HG03565 (cell line): Measurements from ENCODE around the gene MAP7.

ENCODE experiments used
- ATAC-seq: cut with Tn5 transposase; IDR thresholded peaks from one replicate; pipeline ENCODE4 v1.9.1; 2021; ENCODE audit warnings: mild to moderate bottlenecking, moderate library complexity; ENCODE audit not compliant: unreplicated experiment

Gene MAP7

DNA sequence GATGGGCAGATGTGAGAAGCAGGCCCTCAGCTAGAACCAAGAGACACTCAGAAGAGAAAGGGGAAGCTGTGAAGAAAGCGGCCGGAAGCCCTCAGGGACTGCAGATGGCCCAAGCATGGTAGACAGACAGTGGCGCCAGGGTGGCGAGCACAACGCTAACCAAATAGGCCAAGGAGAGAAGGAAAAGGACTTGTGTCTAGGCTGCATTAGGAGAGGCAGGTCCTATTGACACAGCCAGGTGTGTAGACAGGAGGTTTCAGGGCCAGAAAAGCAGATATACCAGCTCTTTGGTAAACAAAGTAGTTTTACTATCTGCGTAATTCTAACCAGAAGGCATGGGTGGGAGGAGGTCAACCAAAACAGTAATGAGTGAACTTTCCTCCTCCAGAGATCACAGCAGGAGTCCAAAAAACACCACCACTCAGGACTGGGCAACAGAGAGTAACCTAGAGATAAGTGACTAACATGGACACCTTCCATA is 15.8 kb upstream of the MAP7 start:
- no peak for ATAC-seq

- no peak for ATAC-seq
Observed at GRCh38 chr6:136564180-136564579, 14.0 kb upstream of the MAP7 start.

DNA sequence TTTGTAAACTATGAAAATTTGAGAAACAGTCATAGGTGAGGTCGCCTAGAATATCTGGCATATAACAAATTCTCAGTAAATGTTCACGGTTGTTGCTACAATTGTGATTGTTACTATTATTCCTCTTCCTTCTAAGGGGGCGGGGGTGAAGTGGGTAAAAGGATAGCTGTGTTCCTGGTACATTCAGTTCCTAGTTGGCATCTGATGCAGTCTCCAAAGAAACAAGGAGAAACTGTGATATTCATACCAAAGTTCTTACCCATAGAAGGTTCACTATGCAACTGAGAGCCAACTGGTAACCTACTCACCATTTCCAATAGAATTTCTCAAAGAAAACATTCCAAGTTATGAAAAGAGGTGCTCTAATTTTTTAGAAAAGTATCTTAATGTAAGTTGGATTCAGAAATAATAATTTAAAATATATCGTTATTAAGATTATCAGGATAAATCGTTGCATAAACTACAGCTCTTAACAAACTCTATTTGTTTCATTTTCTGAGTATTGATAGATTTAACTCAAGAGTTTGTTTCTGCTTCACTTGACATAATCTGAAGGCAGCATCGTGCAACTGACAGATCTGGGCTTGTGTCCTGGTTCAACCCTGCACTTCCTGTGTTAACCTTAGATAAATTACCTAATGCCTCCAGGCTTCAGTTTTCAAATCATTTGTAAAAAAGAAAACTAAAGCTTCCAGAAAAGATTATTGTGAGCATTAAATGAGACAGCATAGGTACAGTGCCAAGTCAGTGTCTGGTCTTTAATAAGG is 13.3 kb upstream of the MAP7 start:
- no peak for ATAC-seq

DNA sequence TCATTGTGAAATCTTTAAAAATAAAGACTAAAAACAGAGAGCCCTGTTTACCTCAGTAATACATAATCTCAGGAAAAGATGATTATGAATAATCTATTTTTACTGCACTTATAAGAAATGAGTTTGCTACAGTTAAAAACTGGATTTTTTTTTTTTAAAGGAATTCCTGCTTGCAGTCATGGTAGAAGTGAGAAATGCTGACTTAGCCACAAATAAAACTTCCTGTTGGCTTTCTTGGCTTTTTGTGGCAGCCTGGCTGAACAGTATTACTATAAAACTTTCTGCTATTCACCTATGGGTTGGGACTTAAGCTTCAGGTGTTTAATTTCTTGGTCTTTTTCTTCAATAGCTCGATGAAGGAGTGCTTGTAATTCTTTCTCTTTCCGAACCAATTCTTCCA is 12.0 kb upstream of the MAP7 start:
- no peak for ATAC-seq

DNA sequence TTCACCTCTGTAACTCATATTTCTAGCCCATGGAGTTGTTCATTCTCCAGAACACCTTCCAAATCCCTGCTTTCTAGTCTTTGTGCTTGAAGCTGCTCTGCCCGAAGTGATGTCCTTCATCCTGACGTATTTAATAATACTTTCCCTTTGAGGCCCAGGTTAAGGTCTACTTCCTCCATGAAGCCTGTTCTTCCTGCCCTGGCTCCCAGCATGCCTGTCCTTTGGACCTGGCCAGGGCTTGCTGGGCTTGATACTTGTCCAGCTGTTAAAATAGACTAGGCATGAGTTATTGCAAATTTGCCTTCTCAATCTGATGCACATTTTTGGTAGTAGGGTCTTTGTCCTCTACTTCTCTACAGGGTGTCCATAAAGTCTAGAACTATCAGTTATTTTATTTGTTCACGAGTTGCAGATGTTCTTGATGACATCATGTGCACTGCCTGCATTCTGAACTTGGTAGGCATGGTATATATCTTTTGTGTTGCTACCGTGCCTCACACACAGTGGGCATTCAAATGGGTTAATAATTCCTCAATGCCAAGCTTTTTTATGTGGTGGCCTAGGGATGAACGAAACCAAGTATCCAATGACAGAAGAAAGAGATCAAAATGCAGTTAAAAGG is 3.1 kb upstream of the MAP7 start:
- ATAC-seq: no peak

- no peak for ATAC-seq
Observed at GRCh38 chr6:136552054-136552453, 1.8 kb upstream of the MAP7 start.

- ATAC-seq: no peak
Observed at GRCh38 chr6:136551103-136551502, 881 bp upstream of the MAP7 start.

GRCh38 chr6:136550045-136550329 is 235 bp downstream of the MAP7 start:
- ATAC-seq: peak; percentile 36

- no peak for ATAC-seq
Observed at GRCh38 chr6:136549300-136550044, 750 bp downstream of the MAP7 start.

- ATAC-seq: no peak
Observed at GRCh38 chr6:136548582-136549299, 1.5 kb downstream of the MAP7 start.

- ATAC-seq: no peak
Observed at GRCh38 chr6:136547871-136548270, 2.4 kb downstream of the MAP7 start.

DNA sequence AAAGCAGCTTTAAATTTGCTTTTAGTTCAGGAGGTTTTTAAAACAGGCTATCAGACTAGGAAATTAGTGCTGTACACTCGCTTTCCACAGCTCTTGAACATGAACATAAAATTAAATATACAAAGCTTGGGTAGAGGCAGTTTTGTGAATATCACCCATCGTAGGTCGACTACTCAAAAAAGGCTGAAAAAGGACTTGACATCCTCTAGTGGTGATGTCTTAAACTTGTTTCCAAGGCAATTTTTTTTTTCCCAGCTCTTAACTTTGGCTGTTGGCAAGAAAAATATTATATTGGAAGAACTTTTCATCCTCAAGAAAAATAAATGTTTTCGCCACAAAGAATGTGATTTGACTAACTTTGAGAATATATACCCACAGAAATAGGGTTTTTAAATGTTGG is 2.9 kb downstream of the MAP7 start:
- ATAC-seq: no peak

- ATAC-seq: no peak
Observed at GRCh38 chr6:136546331-136546730, 3.9 kb downstream of the MAP7 start.

GRCh38 chr6:136544326-136544725 is 5.9 kb downstream of the MAP7 start:
- ATAC-seq: no peak

- no peak for ATAC-seq
Observed at GRCh38 chr6:136541395-136541794, 8.8 kb downstream of the MAP7 start.

DNA sequence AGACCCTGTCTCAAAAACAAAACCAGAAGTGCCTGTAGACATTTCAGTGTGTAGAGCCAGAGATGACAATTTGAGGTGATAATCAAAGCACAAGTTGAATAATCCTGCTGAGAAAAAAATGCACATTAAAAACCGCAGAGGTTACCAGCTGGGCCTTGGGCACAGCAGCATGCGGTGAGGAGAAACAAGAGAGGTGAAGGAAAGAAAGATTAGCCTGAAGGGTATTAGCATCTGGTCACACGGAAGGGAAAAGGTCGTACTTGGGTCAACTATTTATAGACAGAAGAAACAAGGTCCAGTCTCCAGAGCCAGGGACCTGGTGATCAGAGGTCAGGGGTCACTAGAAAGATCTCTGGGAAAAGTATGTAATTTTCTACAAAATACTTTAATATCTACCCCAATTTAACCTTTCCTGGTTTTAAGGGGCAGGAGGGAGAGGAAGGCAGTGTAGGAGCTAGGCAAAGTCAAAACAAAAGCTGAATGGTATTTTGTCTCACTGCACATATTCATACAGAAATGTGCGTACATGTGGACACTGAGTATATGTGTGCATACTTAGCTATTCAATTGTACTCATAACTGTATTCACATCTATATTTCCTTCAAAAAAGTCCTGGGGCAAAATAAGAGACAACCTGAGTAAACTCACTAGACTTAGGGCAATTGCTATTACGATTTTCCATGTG is 10.1 kb downstream of the MAP7 start:
- ATAC-seq: no peak

DNA sequence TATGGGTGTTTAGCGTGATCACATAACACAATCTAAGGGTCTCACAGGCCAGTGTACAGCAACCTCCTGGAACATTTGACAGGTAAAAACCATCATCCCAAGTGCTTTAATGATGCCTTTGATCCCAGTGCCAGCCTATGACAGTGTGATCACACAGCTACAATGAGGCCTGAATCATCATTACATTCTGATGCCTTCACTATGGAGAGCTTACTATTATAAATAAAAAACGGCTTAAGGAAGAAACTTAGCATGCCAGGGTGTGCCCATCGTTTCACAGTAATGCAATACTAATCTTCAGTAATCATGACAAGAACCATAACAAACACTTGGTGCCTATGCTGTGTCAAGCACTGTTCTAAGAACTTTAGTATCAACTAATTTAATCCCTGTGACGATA is 11.4 kb downstream of the MAP7 start:
- ATAC-seq: no peak

- ATAC-seq: no peak
Observed at GRCh38 chr6:136535880-136536650, 14.2 kb downstream of the MAP7 start.

- ATAC-seq: no peak
Observed at GRCh38 chr6:136535017-136535765, 15.0 kb downstream of the MAP7 start.
